Spleen (tissue), 11 donors: ENCODE measurements around the gene TCHH. TPM values are rescaled to one million over a fixed set of nuclear protein-coding genes. Genes with fewer than 3 reads are reported as not detected.

Experiments
- DNase-seq: peaks from one replicate; pipeline ENCODE4 v3.0.0-alpha.2; 2020
- H3K27ac ChIP-seq, 8 donors: fragments of 200-600 bp; sonication (generic) in 7 of 8; 1 replicate in 4 of 8; 2 replicates in 4 of 8; pipeline versions ENCODE4 v1.5.0 to v1.8.0; 2016 to 2021; ENCODE audit warnings: inconsistent platforms in 4 of 8, mild to moderate bottlenecking in 4 of 8, moderate library complexity in 1 of 8
- H3K27me3 ChIP-seq, 7 donors: fragments of 200-600 bp; sonication (generic) in 6 of 7; replicated peaks in 1 of 7; 1 replicate in 4 of 7; 2 replicates in 3 of 7; pipeline versions ENCODE4 v1.5.0 to v1.8.0; 2016 to 2021; ENCODE audit warnings: inconsistent platforms in 3 of 7, mild to moderate bottlenecking in 1 of 7
- H3K36me3 ChIP-seq, 6 donors: fragments of 200-600 bp; sonication (generic) in 5 of 6; 1 replicate in 4 of 6; 2 replicates in 2 of 6; pipeline versions ENCODE4 v1.5.0 to v1.8.0; 2016 to 2021; ENCODE audit warnings: inconsistent platforms in 2 of 6
- H3K4me1 ChIP-seq, 6 donors: fragments of 200-600 bp; sonication (generic) in 5 of 6; 1 replicate in 3 of 6; 2 replicates in 3 of 6; pipeline versions ENCODE4 v1.5.0 to v1.8.0; 2016 to 2021; ENCODE audit warnings: inconsistent platforms in 3 of 6
- H3K4me3 ChIP-seq, 8 donors: fragments of 200-600 bp; sonication (generic) in 7 of 8; 1 replicate in 4 of 8; 2 replicates in 4 of 8; pipeline versions ENCODE4 v1.5.0 to v1.8.0; 2016 to 2021; ENCODE audit warnings: inconsistent platforms in 4 of 8, mild to moderate bottlenecking in 4 of 8, moderate library complexity in 2 of 8
- H3K9me3 ChIP-seq, 8 donors: fragments of 200-600 bp; sonication (generic) in 7 of 8; 1 replicate in 4 of 8; 2 replicates in 4 of 8; pipeline versions ENCODE4 v1.5.0 to v1.8.0; 2016 to 2021; ENCODE audit warnings: inconsistent platforms in 4 of 8
- POLR2A ChIP-seq, 3 donors: fragments of 450-650 bp; IDR thresholded peaks; one replicate each; pipeline ENCODE4 v1.5.1; 2017; ENCODE audit warnings: antibody characterized with exemption in 3 of 3, mild to moderate bottlenecking in 1 of 3
- POLR2AphosphoS5 ChIP-seq, 3 donors: sonication (generic); formaldehyde crosslinking; IDR thresholded peaks; one replicate each; pipeline ENCODE4 v1.5.1; 2017; ENCODE audit warnings: antibody characterized with exemption in 3 of 3
- WGBS, 5 donors: extraction: QIAGEN DNeasy Blood & Tissue Kit in 3 of 5; methylation state at CpG; one replicate each; pipeline versions ENCODE4 v1.1.5 to v1.1.7; 2013 to 2018; 5-methylcytosine and 5-hydroxymethylcytosine counted together
- intact Hi-C: fragments of 100-400 bp; cut with DNase I; formaldehyde crosslinking; loops from one replicate; pipeline ENCODE4 v1.15.0; 2023; ENCODE audit warnings: low total_unique reads
- polyA plus RNA-seq, 3 donors: library from polyadenylated mRNA; stranded (reverse); fragments of 200-250 nt; gene quantifications; one replicate each; pipeline ENCODE4 v1.2.1, GENCODE V29; 2013
- total RNA-seq, 7 donors: library from RNA; depleted of rRNA in 3 of 7; stranded (reverse); fragments of >200 nt in 3 of 7; fragmentation: NEBNext Ultra II Directional in 4 of 7; extraction: Animal tissue kit (Norgen Biotek cat#: 25700) in 4 of 7; gene quantifications; one replicate each; pipeline versions ENCODE4 v1.1.0 to v1.2.1, GENCODE V29; 2016 to 2021
- TF ChIP-seq, protein P1 (sequence below), 11 experiments: fragments of 200-600 bp in 7 of 11; fragments of 450-650 bp in 4 of 11; sonication (generic) in 4 of 11; IDR thresholded peaks in 8 of 11; conservative IDR thresholded peaks in 3 of 11; 1 replicate in 7 of 11; 2 replicates in 4 of 11; pipeline versions ENCODE4 v1.4.0 to v1.8.0; 2016 to 2021; ENCODE audit warnings: antibody characterized with exemption in 11 of 11, inconsistent platforms in 4 of 11, mild to moderate bottlenecking in 1 of 11
- donor health status: healthy with polysubstance abuse.
- donor health status: DM: no; HTN: no; CAD: no; lungs with moderate emphysema.
- donor health status: DM: no; HTN: no; CAD: no.
- donor health status: Bipolar disorder and iron deficiency.
- donor health status: healthy.
- donor health status: DM: no; HTN: no; CAD: no.
- donor health status: DM: yes; HTN: yes; CAD: no.

TCHH gene
- total and polyA plus RNA-seq, 10 donors, result 0.24 to 9.6 (median 2.1) TPM

DNA sequence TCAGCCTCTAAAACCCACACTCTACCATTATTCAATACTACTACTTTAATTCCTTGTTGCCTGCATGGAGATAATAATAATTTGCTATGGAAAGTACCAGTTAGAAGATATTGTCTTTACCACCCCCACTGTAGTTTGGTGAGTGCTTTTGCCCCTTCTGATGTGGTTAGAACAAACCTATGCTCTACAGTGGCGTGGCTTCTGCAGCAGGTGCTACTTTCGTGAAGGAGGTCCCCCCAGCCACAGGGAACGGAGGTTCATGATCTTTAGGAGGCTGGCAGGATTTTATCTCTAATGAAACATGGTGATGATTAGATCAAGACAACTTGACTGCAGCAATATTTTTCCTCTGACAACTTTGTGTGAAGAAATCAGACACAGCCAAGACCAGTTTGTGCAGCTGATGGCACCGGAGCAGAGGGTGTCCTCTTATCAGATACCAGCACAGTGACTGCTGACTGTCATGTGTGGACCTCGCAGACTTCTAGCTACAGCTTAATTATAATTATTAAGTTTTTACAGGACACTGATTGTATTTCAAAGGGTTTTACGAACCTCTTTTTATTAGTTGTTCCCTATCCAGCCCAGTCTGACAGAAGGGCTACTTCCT, 10.7 kb upstream of the TCHH start:
- Histone ChIP-seq H3K27ac (no peak overlapping the region), H3K4me1 (no peaks in the 10 kb centered on the region), H3K4me3 (no peak overlapping the region), H3K9me3 (no peaks in the 10 kb centered on the region), H3K36me3 (no peaks in the 10 kb centered on the region), H3K27me3 (peaks cover 0 to 76% (median 11%) of the 10 kb centered on the region in 7 donors)
- intact Hi-C loops, result loop anchor here (10.0 kb wide), 1 partner anchor 61 kb away; no protein-coding TSS in a partner anchor
- TF ChIP-seq POLR2A (IDR thresholded peaks at IDR 0.05), result no peak
- TF ChIP-seq, protein P1, sequence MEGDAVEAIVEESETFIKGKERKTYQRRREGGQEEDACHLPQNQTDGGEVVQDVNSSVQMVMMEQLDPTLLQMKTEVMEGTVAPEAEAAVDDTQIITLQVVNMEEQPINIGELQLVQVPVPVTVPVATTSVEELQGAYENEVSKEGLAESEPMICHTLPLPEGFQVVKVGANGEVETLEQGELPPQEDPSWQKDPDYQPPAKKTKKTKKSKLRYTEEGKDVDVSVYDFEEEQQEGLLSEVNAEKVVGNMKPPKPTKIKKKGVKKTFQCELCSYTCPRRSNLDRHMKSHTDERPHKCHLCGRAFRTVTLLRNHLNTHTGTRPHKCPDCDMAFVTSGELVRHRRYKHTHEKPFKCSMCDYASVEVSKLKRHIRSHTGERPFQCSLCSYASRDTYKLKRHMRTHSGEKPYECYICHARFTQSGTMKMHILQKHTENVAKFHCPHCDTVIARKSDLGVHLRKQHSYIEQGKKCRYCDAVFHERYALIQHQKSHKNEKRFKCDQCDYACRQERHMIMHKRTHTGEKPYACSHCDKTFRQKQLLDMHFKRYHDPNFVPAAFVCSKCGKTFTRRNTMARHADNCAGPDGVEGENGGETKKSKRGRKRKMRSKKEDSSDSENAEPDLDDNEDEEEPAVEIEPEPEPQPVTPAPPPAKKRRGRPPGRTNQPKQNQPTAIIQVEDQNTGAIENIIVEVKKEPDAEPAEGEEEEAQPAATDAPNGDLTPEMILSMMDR (IDR thresholded peaks at IDR 0.05 in 8 of 11, conservative IDR thresholded peaks at IDR 0.05 in 3 of 11), result no peak
- TF ChIP-seq POLR2AphosphoS5 (IDR thresholded peaks at IDR 0.05), result no peak
- DNase-seq, result no peak
- WGBS, 5 donors, result 65 to 85% (median 71%) methylated on average over 6 of the region's 6 CpGs

DNA sequence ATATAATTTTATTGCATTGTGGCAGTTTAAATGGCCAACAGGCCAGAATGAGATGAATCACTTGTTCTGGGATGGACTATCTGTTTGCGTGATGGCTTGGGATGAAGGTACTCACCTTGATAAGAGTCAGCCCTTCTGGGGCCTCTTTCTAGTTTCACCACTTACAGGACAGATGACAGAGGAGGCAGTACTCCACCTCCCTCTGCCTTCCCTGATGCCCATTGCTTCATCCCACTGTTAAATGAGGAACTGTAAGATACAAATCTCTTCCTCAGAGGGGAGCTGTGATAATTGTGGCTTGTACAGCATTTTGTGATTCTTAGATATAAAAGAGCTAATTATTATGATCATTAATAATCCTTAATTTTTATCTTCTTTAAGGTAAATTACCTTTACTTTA, 3.7 kb upstream of the TCHH start:
- no peak overlapping the region for H3K4me3 ChIP-seq
- DNase-seq, result no peak
- no peak overlapping the region for H3K27ac ChIP-seq
- no peaks in the 10 kb centered on the region for H3K4me1 ChIP-seq
- H3K9me3 ChIP-seq, result no peaks in the 10 kb centered on the region
- 89 to 100% (median 93%) methylated on average over 1 of the region's 1 CpG for WGBS, 5 donors
- no peaks in the 10 kb centered on the region for H3K36me3 ChIP-seq
- intact Hi-C loops, result no loop called here
- H3K27me3 ChIP-seq, result peaks cover 0 to 87% (median 16%) of the 10 kb centered on the region in 7 donors
- TF ChIP-seq POLR2AphosphoS5 (IDR thresholded peaks at IDR 0.05) (no peak), POLR2A (IDR thresholded peaks at IDR 0.05) (no peak)
- TF ChIP-seq, protein P1 (IDR thresholded peaks at IDR 0.05 in 8 of 11, conservative IDR thresholded peaks at IDR 0.05 in 3 of 11), result no peak

DNA sequence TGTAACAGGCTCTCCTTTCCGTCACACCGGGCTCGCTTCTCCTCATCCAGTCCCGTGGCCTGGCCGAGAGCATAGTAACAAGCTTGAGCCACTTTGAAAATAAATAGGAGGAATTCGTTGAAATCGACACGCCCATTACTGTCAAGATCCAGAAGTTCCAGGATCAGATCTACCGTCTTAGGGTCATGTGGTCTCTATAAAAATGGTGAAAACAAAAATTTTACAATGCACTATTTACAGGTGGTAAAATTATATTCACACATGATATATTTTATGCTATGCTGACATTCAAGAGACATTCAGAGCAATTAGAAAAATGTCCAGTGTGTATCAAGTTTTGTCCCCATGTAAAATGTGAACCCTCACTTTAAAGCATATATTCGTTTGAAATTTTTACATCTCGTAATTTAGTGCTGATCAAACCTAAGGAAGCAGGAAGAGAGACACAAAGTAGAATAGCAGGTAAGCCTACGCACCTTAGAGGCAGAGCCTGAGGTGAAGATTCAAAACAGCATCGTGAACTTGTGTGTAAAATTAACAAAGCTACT, 2.3 kb downstream of the TCHH start:
- no peak for TF ChIP-seq POLR2A (IDR thresholded peaks at IDR 0.05)
- DNase-seq, result no peak
- no peaks in the 10 kb centered on the region for H3K36me3 ChIP-seq
- WGBS, 5 donors, result 25 to 31% (median 26%) methylated on average over 13 of the region's 13 CpGs
- intact Hi-C loops, result no loop called here
- H3K27ac ChIP-seq, result no peak overlapping the region
- H3K4me3 ChIP-seq, result peak overlapping the region in 2 of 8 donors; percentile 47 to 68
- peaks cover 22 to 55% (median 47%) of the 10 kb centered on the region in 6 donors for H3K4me1 ChIP-seq
- peaks cover 0 to 14% (median 0%) of the 10 kb centered on the region in 8 donors for H3K9me3 ChIP-seq
- peaks cover 0 to 99% (median 76%) of the 10 kb centered on the region in 7 donors for H3K27me3 ChIP-seq

DNA sequence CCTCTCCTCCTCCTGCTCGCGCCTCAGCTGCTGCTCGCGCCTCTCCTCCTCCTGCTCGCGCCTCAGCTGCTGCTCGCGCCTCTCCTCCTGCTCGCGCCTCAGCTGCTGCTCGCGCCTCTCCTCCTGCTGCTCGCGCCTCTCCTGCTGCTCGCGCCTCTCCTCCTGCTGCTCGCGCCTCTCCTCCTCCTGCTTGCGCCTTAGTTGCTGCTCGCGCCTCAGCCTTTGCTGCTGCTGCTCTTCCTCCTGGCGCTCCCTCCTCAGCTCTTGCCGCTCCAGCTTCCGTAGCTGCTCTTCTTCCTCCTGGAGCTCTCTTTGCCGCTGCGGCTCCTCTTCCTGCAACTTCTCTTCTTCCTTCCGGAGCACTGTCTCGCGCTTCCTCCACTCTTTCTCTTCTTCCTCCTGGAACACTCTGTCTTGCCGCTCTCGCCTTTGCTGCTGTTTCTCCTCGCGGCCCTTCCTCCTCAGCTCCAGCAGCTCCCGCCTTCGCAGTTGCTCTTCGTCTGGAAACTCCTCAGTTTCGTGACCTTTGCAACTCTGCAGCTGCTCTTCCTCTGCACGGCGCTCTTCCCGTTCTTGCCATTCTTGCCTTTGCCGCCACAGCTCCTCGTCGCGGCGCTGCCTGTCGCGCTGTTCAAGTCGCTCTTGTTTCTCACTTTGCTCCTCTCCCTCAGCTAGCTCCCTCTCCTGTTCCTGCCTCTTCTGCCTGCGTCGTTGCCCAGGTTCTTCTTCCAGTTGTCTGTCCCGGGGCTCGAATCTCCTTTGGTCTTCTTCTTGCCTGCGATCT, 3.0 kb downstream of the TCHH start:
- DNase-seq, result no peak
- Histone ChIP-seq H3K4me1 (peaks cover 22 to 61% (median 51%) of the 10 kb centered on the region in 6 donors), H3K27ac (no peak overlapping the region), H3K9me3 (peaks cover 0 to 20% (median 0%) of the 10 kb centered on the region in 8 donors), H3K4me3 (peak overlapping the region in 7 of 8 donors; percentile 35 to 68 (median 47)), H3K27me3 (peaks cover 0 to 100% (median 82%) of the 10 kb centered on the region in 7 donors), H3K36me3 (no peaks in the 10 kb centered on the region)
- no peak for TF ChIP-seq POLR2A (IDR thresholded peaks at IDR 0.05)
- TF ChIP-seq POLR2AphosphoS5 (IDR thresholded peaks at IDR 0.05), result no peak
- TF ChIP-seq, protein P1 (IDR thresholded peaks at IDR 0.05 in 8 of 11, conservative IDR thresholded peaks at IDR 0.05 in 3 of 11), result no peak
- 2 to 8% (median 2%) methylated on average over 50 to 53 of the region's 53 CpGs for WGBS, 5 donors
- intact Hi-C loops, result no loop called here
